HepG2 (cell line): Measurements from ENCODE around the gene ZNF48. TPM values are rescaled to one million over a fixed set of nuclear protein-coding genes. Genes with fewer than 3 reads are reported as not detected.

ENCODE experiments used
- ATAC-seq: fragments of 200-7000 bp; cut with Tn5 transposase; 3 replicates; pipeline ENCODE4 v1.9.1; 2020; ENCODE audit warnings: mild to moderate bottlenecking, moderate library complexity
- BruUV-seq: library from RNA; stranded (reverse); fragments of 400-500 nt; replicated peaks from 2 replicates; lab custom pipeline; 2021; lab: Mats Ljungman, UMichigan
- CTCF ChIA-PET: fragments of 300-600 bp; formaldehyde crosslinking; extraction: SDS; loops from one replicate; lab custom pipeline; 2021; ENCODE audit warnings: low total read pairs, inconsistent platforms, low intra/inter-chr PET ratio; lab: Yijun Ruan, JAX
- POLR2A ChIA-PET: fragments of 350-600 bp; sonication (Branson Sonifier 250); formaldehyde crosslinking; loops from one replicate; lab custom pipeline; 2020; ENCODE audit warnings: antibody characterized with exemption, inconsistent platforms; lab: Yijun Ruan, JAX
- DNase-seq: peaks from one replicate; pipeline ENCODE4 v3.0.0-alpha.2; 2015; ENCODE audit warnings: low spot score
- FAIRE-seq: peaks from 3 replicates; lab custom pipeline; 2011; peaks lifted over from hg19 to GRCh38; lab: Jason Lieb, UNC
- H2AFZ ChIP-seq: one replicate; pipeline ENCODE4 v1.6.1; 2011; ENCODE audit warnings: low read length, inconsistent platforms
- H3K27ac ChIP-seq: fragments of 300-600 bp; 3 replicates; pipeline ENCODE4 v1.8.0; 2011; ENCODE audit warnings: mixed run types, mild to moderate bottlenecking, mixed read lengths, low read length, inconsistent platforms; ENCODE audit not compliant: insufficient read depth; ENCODE audit errors: extremely low read length
- H3K27me3 ChIP-seq, 2 experiments: fragments of 200-600 bp in 1 of 2; 2 replicates in 1 of 2; 3 replicates in 1 of 2; pipeline versions ENCODE4 v1.6.0 to v1.8.0; 2011; ENCODE audit warnings: low read length in 2 of 2, mild to moderate bottlenecking in 2 of 2, moderate library complexity in 2 of 2, inconsistent platforms in 1 of 2; ENCODE audit not compliant: insufficient read depth in 2 of 2, control insufficient read depth in 1 of 2
- H3K36me3 ChIP-seq, 2 experiments: fragments of 200-600 bp in 1 of 2; replicated peaks in 1 of 2; 2 replicates in 1 of 2; 3 replicates in 1 of 2; pipeline versions ENCODE4 v1.5.1 to v1.8.0; 2011; ENCODE audit warnings: low read length in 2 of 2, inconsistent platforms in 1 of 2; ENCODE audit not compliant: insufficient read depth in 2 of 2, control insufficient read depth in 1 of 2
- H3K4me1 ChIP-seq: 2 replicates; pipeline ENCODE4 v1.5.1; 2012; ENCODE audit warnings: low read length, inconsistent platforms; ENCODE audit not compliant: insufficient read depth
- H3K4me2 ChIP-seq: 2 replicates; pipeline ENCODE4 v1.6.0; 2011; ENCODE audit warnings: low read depth, low read length, inconsistent platforms
- H3K4me3 ChIP-seq, 3 experiments: fragments of 200-600 bp in 1 of 3; sonication (generic), shearing (Covaris generic) in 1 of 3; replicated peaks in 1 of 3; 2 replicates each; pipeline ENCODE4 v1.5.1; 2011 to 2016; ENCODE audit warnings: low read length in 3 of 3, inconsistent platforms in 2 of 3, low read depth in 2 of 3, mild to moderate bottlenecking in 2 of 3, control low read depth in 1 of 3, mixed read lengths in 1 of 3; ENCODE audit not compliant: insufficient read depth in 1 of 3
- H3K79me2 ChIP-seq: one replicate; pipeline ENCODE4 v1.6.1; 2011; ENCODE audit warnings: low read length, inconsistent platforms; ENCODE audit not compliant: insufficient read depth
- H3K9ac ChIP-seq: 2 replicates; pipeline ENCODE4 v1.6.0; 2011; ENCODE audit warnings: mild to moderate bottlenecking, low read depth, low read length, inconsistent platforms; ENCODE audit not compliant: insufficient read depth
- H3K9me3 ChIP-seq: 2 replicates; pipeline ENCODE4 v1.5.1; 2012; ENCODE audit warnings: mild to moderate bottlenecking, low read length
- H4K20me1 ChIP-seq: 2 replicates; pipeline ENCODE4 v1.6.0; 2011; ENCODE audit warnings: inconsistent platforms, mild to moderate bottlenecking, low read length, moderate library complexity; ENCODE audit not compliant: insufficient read depth
- CBX2 ChIP-seq, 2 experiments: fragments of 200-600 bp in 1 of 2; sonication (generic); formaldehyde crosslinking in 1 of 2; IDR thresholded peaks; 2 replicates each; pipeline versions ENCODE4 v1.7.0 to v1.8.1; 2018 to 2022; ENCODE audit warnings: low read depth in 2 of 2, low read length in 1 of 2, mild to moderate bottlenecking in 1 of 2, missing genetic modification reagents in 1 of 2
- CEBPB ChIP-seq: IDR thresholded peaks from 2 replicates; pipeline ENCODE4 v1.6.1; 2011; ENCODE audit warnings: low read depth, low read length, improper control_type of control experiment, borderline replicate concordance
- HNRNPH1 ChIP-seq: fragments of 200-400 bp; formaldehyde crosslinking; optimal IDR thresholded peaks from 2 replicates; pipeline ENCODE3; 2017; ENCODE audit warnings: mild to moderate bottlenecking, low read depth, low read length
- HNRNPK ChIP-seq: fragments of 200-400 bp; formaldehyde crosslinking; IDR thresholded peaks from 2 replicates; pipeline ENCODE4 v1.6.1; 2018; ENCODE audit warnings: low read length, low read depth, moderate library complexity, mild to moderate bottlenecking; ENCODE audit not compliant: poor library complexity, severe bottlenecking
- KDM1A ChIP-seq: IDR thresholded peaks from 2 replicates; pipeline ENCODE4 v1.6.1; 2016; ENCODE audit warnings: missing compliant biosample characterization
- MAX ChIP-seq: IDR thresholded peaks from 2 replicates; pipeline ENCODE4 v1.6.1; 2012; ENCODE audit warnings: inconsistent platforms
- NRL ChIP-seq: sonication (generic); formaldehyde crosslinking; IDR thresholded peaks from 2 replicates; pipeline ENCODE4 v1.5.0; 2020; ENCODE audit warnings: missing genetic modification reagents, mild to moderate bottlenecking, moderate library complexity, borderline replicate concordance
- PHF5A ChIP-seq: IDR thresholded peaks from one replicate; pipeline ENCODE4 v1.6.1; 2018; ENCODE audit warnings: low read depth, missing genetic modification reagents; ENCODE audit not compliant: unreplicated experiment
- REL ChIP-seq: sonication (generic); formaldehyde crosslinking; conservative IDR thresholded peaks from 2 replicates; pipeline ENCODE4 v1.8.0; 2022; ENCODE audit warnings: mild to moderate bottlenecking, missing genetic modification reagents, moderate library complexity
- RNF219 ChIP-seq: sonication (generic); formaldehyde crosslinking; IDR thresholded peaks from 2 replicates; pipeline ENCODE4 v1.5.0; 2020; ENCODE audit warnings: mild to moderate bottlenecking, missing genetic modification reagents
- SCMH1 ChIP-seq: sonication (generic); formaldehyde crosslinking; IDR thresholded peaks from 2 replicates; pipeline ENCODE4 v1.9.0; 2021; ENCODE audit warnings: missing genetic modification reagents, mild to moderate bottlenecking, borderline replicate concordance
- ZBTB10 ChIP-seq: sonication (generic); formaldehyde crosslinking; IDR thresholded peaks from 2 replicates; pipeline ENCODE4 v1.4.0; 2020; ENCODE audit warnings: missing genetic modification reagents, borderline replicate concordance
- ZNF292 ChIP-seq: sonication (generic); formaldehyde crosslinking; IDR thresholded peaks from 2 replicates; pipeline ENCODE4 v1.8.1; 2022; ENCODE audit warnings: mild to moderate bottlenecking, low read depth, missing genetic modification reagents, borderline replicate concordance
- ZNF564 ChIP-seq: sonication (generic); formaldehyde crosslinking; IDR thresholded peaks from 2 replicates; pipeline ENCODE4 v1.8.1; 2023; ENCODE audit warnings: mild to moderate bottlenecking, missing genetic modification reagents
- WGBS: methylation state at CpG from one replicate; pipeline ENCODE4 v1.1.6; 2017; ENCODE audit warnings: low lambda C conversion rate; 5-methylcytosine and 5-hydroxymethylcytosine counted together
- in situ Hi-C: cut with HindIII; loops from 2 replicates; pipeline ENCODE4 v1.10.0; 2017; ENCODE audit warnings: low pct_unique_long_range_greater_than_20kb; ENCODE audit not compliant: extremely low pct_ligation_motif_present
- intact Hi-C: fragments of 100-400 bp; cut with micrococcal nuclease; formaldehyde crosslinking; loops from one replicate; pipeline ENCODE4 v1.10.0; 2022; ENCODE audit not compliant: unreplicated experiment
- polyA plus RNA-seq, 8 experiments: library from polyadenylated mRNA; depleted of rRNA in 3 of 8; stranded (reverse) in 7 of 8; unstranded in 1 of 8; fragments of >200 nt; fragmentation: Illumina TruSeq in 4 of 8; extraction: Trizol in 4 of 8; gene quantifications; 2 replicates each; pipeline versions ENCODE4 v1.2.1 to v1.2.3, GENCODE V29; 2011 to 2016; ENCODE audit warnings: low read depth in 4 of 8, missing spikeins in 1 of 8, mixed read lengths in 1 of 8; ENCODE audit not compliant: insufficient read depth in 1 of 8
- total RNA-seq, 5 experiments: library from RNA; depleted of rRNA; stranded (reverse); fragments of >200 nt; fragmentation: Illumina TruSeq; extraction: Trizol; gene quantifications; 2 replicates each; pipeline ENCODE4 v1.2.3, GENCODE V29; 2016; ENCODE audit warnings: low read depth in 1 of 5
- TF ChIP-seq, protein P1 (sequence below): sonication (generic); formaldehyde crosslinking; IDR thresholded peaks from 2 replicates; pipeline ENCODE4 v1.5.0; 2020; ENCODE audit warnings: missing genetic modification reagents
- TF ChIP-seq, protein P2 (sequence below): IDR thresholded peaks from 2 replicates; pipeline ENCODE4 v1.6.1; 2016; ENCODE audit warnings: missing compliant biosample characterization, missing genetic modification reagents, borderline replicate concordance

ZNF48 gene
- total and polyA plus RNA-seq, 2 of the 13 experiments (the other 11 are each of a cell fraction or from before 2014, with no cell fraction given) = 9.9 to 12.3 TPM

DNA sequence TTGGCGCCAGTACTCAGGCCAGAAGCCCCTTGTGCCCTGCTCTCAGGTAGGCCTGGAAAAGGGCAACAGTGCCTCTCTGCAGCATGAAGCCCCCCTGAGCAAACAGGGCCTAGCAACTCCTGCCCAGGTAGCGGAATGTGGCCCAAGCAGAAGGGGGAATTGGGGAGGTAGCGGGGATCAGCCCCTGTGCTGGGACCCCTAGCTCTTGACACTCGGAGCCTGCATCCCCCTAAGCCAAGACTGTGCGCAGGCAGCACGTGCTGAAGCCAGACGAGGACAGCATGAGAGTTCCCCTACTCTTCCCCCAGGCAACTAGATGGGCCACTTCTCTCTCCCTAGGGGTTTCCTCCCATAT lies 39.3 kb upstream of the ZNF48 start:
- Histone ChIP-seq H3K9ac (peak overlapping the region; percentile 84), H3K9me3 (no peaks in the 10 kb centered on the region), H3K36me3 (peaks cover 10 to 52% of the 10 kb centered on the region in 2 experiments), H3K4me2 (peak overlapping the region; percentile 95), H3K27ac (peak overlapping the region; percentile 92), H2AFZ (no peak overlapping the region), H3K79me2 (peaks cover 23% of the 10 kb centered on the region), H3K4me3 (peak overlapping the region; percentile 64 to 94 (median 88)), H3K4me1 (peaks cover 52% of the 10 kb centered on the region), H4K20me1 (no peaks in the 10 kb centered on the region), H3K27me3 (no peaks in the 10 kb centered on the region; a peak in 1 of 5 replicates)
- intact Hi-C loops = loop anchor here (1.0 to 2.0 kb wide), 3 partner anchors 21 to 53 kb away; partner anchors contain the start of gene ZNF48
- in situ Hi-C loops = loop anchor here (10.0 kb wide), 1 partner anchor 259 kb away; the partner anchor contains the start of gene ZNF689
- 25% methylated on average over 4 of the region's 7 CpGs for WGBS
- FAIRE-seq = no peak
- ChIA-PET CTCF (no interaction called here), POLR2A (interaction anchor here (0.6 to 6.7 kb wide), 18 partner anchors 9 to 303 kb away, joined by 3 to 94 read pairs (median 5); partner anchors contain the start of genes DCTPP1, FBRS, TBC1D10B and ZNF48)
- no peak; the same call in 2 of the 3 replicates for ATAC-seq
- BruUV-seq = no TSS peak
- DNase-seq = no peak
- TF ChIP-seq SCMH1 (CRISPR knock-in tag) (no peak), NRL (CRISPR knock-in tag) (0 out of 2 replicates have a peak, but pooled peaks have one; percentile 15), ZNF292 (CRISPR knock-in tag) (no peak; the same call in 1 of the 2 replicates), RNF219 (CRISPR knock-in tag) (no peak), HNRNPK (no peak), MAX (peak; percentile 38; the same call in 1 of the 2 replicates), CEBPB (no peak), ZNF564 (CRISPR knock-in tag) (peak; percentile 79; the same call in 1 of the 2 replicates), PHF5A (CRISPR knock-in tag) (no peak), REL (CRISPR knock-in tag) (no peak), ZBTB10 (CRISPR knock-in tag) (no peak), KDM1A (CRISPR knock-in tag) (no peak), HNRNPH1 (no peak), CBX2 (IDR thresholded peaks at IDR 0.05; ENCODE audit: low read depth, low read length) (no peak), CBX2 (CRISPR knock-in tag; IDR thresholded peaks at IDR 0.05; ENCODE audit: low read depth) (no peak)
- TF ChIP-seq, protein P1, sequence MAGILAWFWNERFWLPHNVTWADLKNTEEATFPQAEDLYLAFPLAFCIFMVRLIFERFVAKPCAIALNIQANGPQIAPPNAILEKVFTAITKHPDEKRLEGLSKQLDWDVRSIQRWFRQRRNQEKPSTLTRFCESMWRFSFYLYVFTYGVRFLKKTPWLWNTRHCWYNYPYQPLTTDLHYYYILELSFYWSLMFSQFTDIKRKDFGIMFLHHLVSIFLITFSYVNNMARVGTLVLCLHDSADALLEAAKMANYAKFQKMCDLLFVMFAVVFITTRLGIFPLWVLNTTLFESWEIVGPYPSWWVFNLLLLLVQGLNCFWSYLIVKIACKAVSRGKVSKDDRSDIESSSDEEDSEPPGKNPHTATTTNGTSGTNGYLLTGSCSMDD (CRISPR knock-in tag) = 0 out of 2 replicates have a peak, but pooled peaks have one; percentile 50
- TF ChIP-seq, protein P2, sequence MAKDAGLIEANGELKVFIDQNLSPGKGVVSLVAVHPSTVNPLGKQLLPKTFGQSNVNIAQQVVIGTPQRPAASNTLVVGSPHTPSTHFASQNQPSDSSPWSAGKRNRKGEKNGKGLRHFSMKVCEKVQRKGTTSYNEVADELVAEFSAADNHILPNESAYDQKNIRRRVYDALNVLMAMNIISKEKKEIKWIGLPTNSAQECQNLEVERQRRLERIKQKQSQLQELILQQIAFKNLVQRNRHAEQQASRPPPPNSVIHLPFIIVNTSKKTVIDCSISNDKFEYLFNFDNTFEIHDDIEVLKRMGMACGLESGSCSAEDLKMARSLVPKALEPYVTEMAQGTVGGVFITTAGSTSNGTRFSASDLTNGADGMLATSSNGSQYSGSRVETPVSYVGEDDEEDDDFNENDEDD (CRISPR knock-in tag) = no peak
